CD4-positive, alpha-beta T cell (primary cell): Measurements from ENCODE around the gene CCDC9B. TPM values are rescaled to one million over a fixed set of nuclear protein-coding genes. Genes with fewer than 3 reads are reported as not detected.

Experiments used
- ATAC-seq: fragments of 200-7000 bp; cut with Tn5 transposase; one replicate; pipeline ENCODE4 v1.10.0; 2022; ENCODE audit warnings: mild to moderate bottlenecking; ENCODE audit not compliant: poor library complexity
- CTCF ChIA-PET: fragments of 350-600 bp; sonication (Branson Sonifier 250); formaldehyde crosslinking; loops from one replicate; lab custom pipeline; 2021; ENCODE audit warnings: antibody characterized with exemption, inconsistent platforms; lab: Charles Lee
- POLR2A ChIA-PET: fragments of 350-600 bp; sonication (Branson Sonifier 250); formaldehyde crosslinking; loops from one replicate; lab custom pipeline; 2021; ENCODE audit warnings: antibody characterized with exemption, inconsistent platforms; lab: Charles Lee
- DNase-seq, 14 experiments: peaks; one replicate each; pipeline ENCODE4 v3.0.0-alpha.2; 2013 to 2020; ENCODE audit warnings: mixed read lengths in 2 of 14
- H3K27ac ChIP-seq, 2 donors: one replicate each; pipeline versions ENCODE4 v1.5.1 to v1.7.0; 2013; ENCODE audit warnings: low read length in 2 of 2, low read depth in 1 of 2, mild to moderate bottlenecking in 1 of 2
- H3K27me3 ChIP-seq, 2 experiments: 1 replicate in 1 of 2; 2 replicates in 1 of 2; pipeline versions ENCODE4 v1.6.1 to v1.7.0; 2013; ENCODE audit warnings: low read length in 2 of 2, control low read depth in 1 of 2, mild to moderate bottlenecking in 1 of 2, moderate library complexity in 1 of 2; ENCODE audit not compliant: insufficient read depth in 2 of 2, control insufficient read depth in 1 of 2
- H3K36me3 ChIP-seq: one replicate; pipeline ENCODE4 v1.6.1; 2013; ENCODE audit warnings: low read length, control low read depth; ENCODE audit not compliant: insufficient read depth
- H3K4me1 ChIP-seq: one replicate; pipeline ENCODE4 v1.6.1; 2013; ENCODE audit warnings: low read length, control low read depth; ENCODE audit not compliant: insufficient read depth
- H3K4me3 ChIP-seq: one replicate; pipeline ENCODE4 v1.5.1; 2013; ENCODE audit warnings: mild to moderate bottlenecking, low read length, moderate library complexity
- H3K9me3 ChIP-seq, 2 experiments: 1 replicate in 1 of 2; 2 replicates in 1 of 2; pipeline versions ENCODE4 v1.6.1 to v1.7.0; 2013; ENCODE audit warnings: low read length in 2 of 2, mild to moderate bottlenecking in 2 of 2, control low read depth in 1 of 2, moderate library complexity in 1 of 2; ENCODE audit not compliant: control insufficient read depth in 1 of 2, insufficient read depth in 1 of 2
- H3K27ac Mint-ChIP-seq: one replicate; pipeline ENCODE4 v1.8.0; 2020; ENCODE audit warnings: mixed read lengths
- H3K27me3 Mint-ChIP-seq: one replicate; pipeline ENCODE4 v1.8.0; 2021; ENCODE audit warnings: mixed read lengths
- H3K36me3 Mint-ChIP-seq: one replicate; pipeline ENCODE4 v1.8.0; 2021; ENCODE audit warnings: low read depth, mixed read lengths
- H3K4me1 Mint-ChIP-seq: one replicate; pipeline ENCODE4 v1.8.0; 2021; ENCODE audit warnings: low read depth, mixed read lengths
- H3K4me3 Mint-ChIP-seq: one replicate; pipeline ENCODE4 v1.8.0; 2020; ENCODE audit warnings: mild to moderate bottlenecking, mixed read lengths
- H3K9me3 Mint-ChIP-seq: one replicate; pipeline ENCODE4 v1.8.0; 2020; ENCODE audit warnings: mixed read lengths
- intact Hi-C, 2 experiments: fragments of 100-400 bp; cut with DNase I in 1 of 2; cut with micrococcal nuclease in 1 of 2; formaldehyde crosslinking; loops; one replicate each; pipeline versions ENCODE4 v1.15.1 to v1.9.0; 2023 to 2025; cut with DNase I, micrococcal nuclease
- total RNA-seq, 174 experiments: library from RNA in 2 of 174; stranded (reverse) in 2 of 174; gene quantifications; one replicate each; pipeline ENCODE4 v1.2.3 and lab custom pipeline; 2021 to 2026
- TF ChIP-seq, protein P1 (sequence below): fragments of 200-600 bp; IDR thresholded peaks from one replicate; pipeline ENCODE4 v1.8.0; 2022; ENCODE audit warnings: antibody characterized with exemption, mild to moderate bottlenecking

The CCDC9B gene
- total RNA-seq, 2 experiments from 2014 or later, result 1.0 to 1.5 TPM

DNA sequence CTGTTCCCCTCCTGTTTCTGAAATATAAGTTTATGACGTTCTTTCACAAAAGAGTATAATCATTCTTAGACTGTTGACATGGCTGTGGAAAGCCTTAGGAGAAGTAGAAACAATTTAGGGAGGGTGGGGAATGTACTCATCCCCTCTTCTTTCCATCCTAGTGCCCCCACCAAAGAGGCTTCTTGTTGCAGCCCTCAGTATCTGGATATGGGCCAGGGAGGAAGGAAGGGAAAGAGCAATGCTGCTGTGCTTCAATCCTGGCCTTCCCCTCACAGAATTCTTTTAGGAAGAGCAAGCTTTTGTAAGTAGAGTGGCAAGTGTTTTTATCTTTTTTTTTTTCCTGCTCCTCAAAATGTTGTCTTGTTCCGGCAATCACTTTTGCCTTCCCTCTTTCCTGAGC lies 15.6 kb downstream of the CCDC9B start:
- no peaks in the 10 kb centered on the region for H3K9me3 Mint-ChIP-seq
- no peaks in the 10 kb centered on the region for H3K27me3 Mint-ChIP-seq
- no peaks in the 10 kb centered on the region for H3K9me3 ChIP-seq
- TF ChIP-seq, protein P1, sequence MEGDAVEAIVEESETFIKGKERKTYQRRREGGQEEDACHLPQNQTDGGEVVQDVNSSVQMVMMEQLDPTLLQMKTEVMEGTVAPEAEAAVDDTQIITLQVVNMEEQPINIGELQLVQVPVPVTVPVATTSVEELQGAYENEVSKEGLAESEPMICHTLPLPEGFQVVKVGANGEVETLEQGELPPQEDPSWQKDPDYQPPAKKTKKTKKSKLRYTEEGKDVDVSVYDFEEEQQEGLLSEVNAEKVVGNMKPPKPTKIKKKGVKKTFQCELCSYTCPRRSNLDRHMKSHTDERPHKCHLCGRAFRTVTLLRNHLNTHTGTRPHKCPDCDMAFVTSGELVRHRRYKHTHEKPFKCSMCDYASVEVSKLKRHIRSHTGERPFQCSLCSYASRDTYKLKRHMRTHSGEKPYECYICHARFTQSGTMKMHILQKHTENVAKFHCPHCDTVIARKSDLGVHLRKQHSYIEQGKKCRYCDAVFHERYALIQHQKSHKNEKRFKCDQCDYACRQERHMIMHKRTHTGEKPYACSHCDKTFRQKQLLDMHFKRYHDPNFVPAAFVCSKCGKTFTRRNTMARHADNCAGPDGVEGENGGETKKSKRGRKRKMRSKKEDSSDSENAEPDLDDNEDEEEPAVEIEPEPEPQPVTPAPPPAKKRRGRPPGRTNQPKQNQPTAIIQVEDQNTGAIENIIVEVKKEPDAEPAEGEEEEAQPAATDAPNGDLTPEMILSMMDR, result no peak
- no peaks in the 10 kb centered on the region for H3K36me3 ChIP-seq
- no peaks in the 10 kb centered on the region for H3K36me3 Mint-ChIP-seq
- ChIA-PET CTCF (interaction anchor here (1.8 to 5.5 kb wide), 3 partner anchors 13 to 19 kb away, joined by 6 to 34 read pairs (median 8); partner anchors contain the start of gene PLCB2), POLR2A (interaction anchor here (0.6 to 1.8 kb wide), 7 partner anchors 9 to 73 kb away, joined by 3 to 8 read pairs (median 4); partner anchors contain the start of gene PLCB2)
- no peak overlapping the region for H3K27ac ChIP-seq
- ATAC-seq (no peak), DNase-seq (no peak)
- H3K27ac Mint-ChIP-seq, result peak overlapping the region; percentile 65
- H3K4me1 Mint-ChIP-seq, result peaks cover 42% of the 10 kb centered on the region
- H3K4me3 Mint-ChIP-seq, result peak overlapping the region; percentile 92
- no peaks in the 10 kb centered on the region for H3K27me3 ChIP-seq
- peaks cover 32% of the 10 kb centered on the region for H3K4me1 ChIP-seq
- intact Hi-C loops, result loop anchor here in 1 of 2 experiments (10.0 kb wide), 1 partner anchor 540 kb away; the partner anchor contains the start of gene FSIP1
- H3K4me3 ChIP-seq, result peak overlapping the region; percentile 55

DNA sequence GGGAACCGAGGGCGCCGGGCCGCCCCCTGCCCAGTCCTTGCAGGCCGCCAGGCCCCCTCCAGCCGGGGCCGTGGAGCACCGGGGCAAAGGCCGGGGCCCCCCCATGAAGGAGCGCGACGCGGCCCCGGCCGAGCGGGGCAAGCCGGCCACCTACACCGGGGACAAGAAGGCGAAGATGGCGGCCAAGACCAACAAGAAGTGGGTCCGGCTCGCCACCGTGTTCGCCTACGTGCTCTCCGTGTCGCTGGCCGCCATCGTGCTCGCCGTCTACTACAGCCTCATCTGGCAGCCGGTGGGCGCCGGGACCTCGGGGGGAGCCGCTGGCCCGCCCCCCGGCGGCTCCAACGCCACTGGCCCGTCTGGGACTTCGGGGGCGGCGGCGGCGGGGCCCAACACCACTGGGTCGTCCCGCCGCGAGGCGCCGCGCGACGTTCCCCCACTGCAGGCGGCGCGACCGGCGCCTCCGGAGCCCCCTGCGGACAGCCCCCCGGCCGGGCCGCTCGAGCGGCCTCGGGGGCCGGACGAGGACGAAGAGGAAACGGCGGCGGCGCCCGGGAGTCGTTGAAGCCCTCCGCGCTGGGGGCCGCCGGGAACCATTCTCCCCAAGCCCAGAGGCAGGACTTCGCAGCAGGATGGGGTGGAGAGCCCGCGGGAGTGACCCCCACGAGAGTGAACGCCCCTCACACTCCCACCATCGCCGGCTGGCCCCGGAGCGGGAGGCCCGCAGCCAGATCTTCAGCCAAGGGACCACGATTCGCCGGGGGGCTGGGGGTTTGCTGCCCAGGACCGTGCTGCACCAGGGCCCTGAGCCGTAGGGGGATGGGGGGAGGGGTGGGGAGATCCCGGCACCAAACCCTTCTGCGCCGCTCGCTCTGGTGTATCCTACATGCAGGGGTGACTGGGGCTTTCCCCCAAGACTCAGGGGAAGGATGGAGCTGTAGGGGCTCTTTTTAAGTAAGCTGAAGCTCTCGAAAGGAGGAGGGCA lies 16.5 kb downstream of the CCDC9B start:
- ATAC-seq (peak; percentile 10), DNase-seq (peak in 5 of 14 experiments; percentile 18 to 71 (median 24))
- intact Hi-C loops, result loop anchor here (1.0 to 10.0 kb wide), 6 partner anchors 9 to 908 kb away; partner anchors contain the start of genes ANKRD63 (in 1 of the 2), BMF (in 1 of the 2), CHP1 (in 1 of the 2) and EXD1 (in 1 of the 2)
- ChIA-PET CTCF (interaction anchor here (1.8 to 5.5 kb wide), 6 partner anchors 14 to 50 kb away, joined by 6 to 55 read pairs (median 22); partner anchors contain the start of gene PLCB2), POLR2A (interaction anchor here (0.8 to 3.8 kb wide), 9 partner anchors 10 to 116 kb away, joined by 3 to 65 read pairs (median 6); partner anchors contain the start of genes BAHD1, DISP2 and PLCB2)
- Histone ChIP-seq H3K36me3 (no peaks in the 10 kb centered on the region), H3K9me3 (no peaks in the 10 kb centered on the region), H3K27ac (no peak overlapping the region), H3K27me3 (no peaks in the 10 kb centered on the region), H3K4me3 (peak overlapping the region; percentile 55), H3K4me1 (peaks cover 32% of the 10 kb centered on the region)
- peak overlapping the region; percentile 92 for H3K4me3 Mint-ChIP-seq
- no peaks in the 10 kb centered on the region for H3K27me3 Mint-ChIP-seq
- H3K4me1 Mint-ChIP-seq, result peaks cover 42% of the 10 kb centered on the region
- H3K9me3 Mint-ChIP-seq, result no peaks in the 10 kb centered on the region
- TF ChIP-seq, protein P1, result no peak
- peak overlapping the region; percentile 65 for H3K27ac Mint-ChIP-seq
- no peaks in the 10 kb centered on the region for H3K36me3 Mint-ChIP-seq
